HS-27A (cell line): ENCODE results near the gene ZFX.

Source experiments
- DNase-seq: peaks from one replicate; pipeline ENCODE4 v3.0.0-alpha.2; 2012; ENCODE audit warnings: low read depth, missing footprints

The ZFX gene

DNA sequence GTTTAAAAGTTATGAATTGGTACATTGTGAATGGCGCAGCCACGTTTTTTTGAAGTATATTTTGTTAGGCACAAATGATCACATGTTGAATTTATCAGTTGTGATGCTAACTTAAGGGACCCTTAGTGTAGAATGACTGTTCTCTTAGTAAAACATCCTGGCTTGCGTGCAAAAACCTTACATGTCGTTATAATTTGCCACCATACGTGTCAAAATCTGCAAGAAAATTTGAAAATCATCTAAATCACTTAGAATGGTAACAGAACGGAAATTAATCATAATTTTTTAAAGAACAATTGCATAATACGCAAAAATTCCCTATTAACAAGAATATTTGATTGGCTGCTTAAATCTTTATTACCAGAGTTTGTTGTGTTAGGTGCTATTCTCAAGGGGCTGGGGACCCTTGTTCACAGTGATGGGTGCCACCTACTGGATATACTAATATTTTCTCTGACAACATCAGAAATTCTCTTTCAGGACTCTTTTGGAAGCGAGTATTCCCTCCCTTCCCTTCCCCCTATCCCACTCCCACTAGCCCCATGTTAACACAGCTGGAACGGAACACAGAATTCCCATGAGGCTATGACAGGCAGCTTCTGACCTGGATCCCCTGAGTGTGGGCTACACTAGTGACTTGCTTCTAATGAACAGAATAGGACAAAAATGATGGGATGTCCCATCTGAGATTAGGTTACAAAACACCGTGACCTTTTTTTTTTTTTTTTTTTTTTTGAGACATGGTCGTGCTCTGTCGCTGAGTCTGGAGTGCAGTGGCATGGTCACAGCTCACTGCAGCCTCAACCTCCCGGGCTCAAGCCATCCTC lies 92.5 kb downstream of the ZFX start:
- DNase-seq: no peak

DNA sequence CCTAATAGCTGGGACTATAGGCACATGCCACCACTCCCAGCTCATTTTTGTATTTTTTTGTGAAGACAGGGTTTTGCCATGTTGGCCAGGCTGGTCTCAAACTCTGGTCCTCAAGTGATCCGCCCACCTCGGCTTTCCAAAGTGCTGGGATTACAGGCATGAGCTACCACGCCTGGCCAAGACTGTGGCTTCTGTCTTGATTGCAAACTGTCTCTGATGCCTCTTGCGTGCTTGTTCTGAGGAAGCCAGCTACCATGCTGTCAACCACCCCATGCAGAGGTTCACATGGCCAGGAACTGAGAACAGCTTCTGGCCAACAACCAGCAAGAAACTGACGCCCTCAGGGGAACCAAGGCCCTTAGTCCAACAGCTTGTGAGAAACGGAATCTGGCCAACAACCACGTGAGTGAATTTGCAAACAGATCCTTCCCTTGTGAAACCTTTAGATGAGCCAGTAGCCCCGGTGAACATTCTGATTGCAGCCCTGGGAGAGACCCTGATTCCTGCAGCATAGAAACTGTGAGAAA lies 93.2 kb downstream of the ZFX start:
- DNase-seq: no peak

DNA sequence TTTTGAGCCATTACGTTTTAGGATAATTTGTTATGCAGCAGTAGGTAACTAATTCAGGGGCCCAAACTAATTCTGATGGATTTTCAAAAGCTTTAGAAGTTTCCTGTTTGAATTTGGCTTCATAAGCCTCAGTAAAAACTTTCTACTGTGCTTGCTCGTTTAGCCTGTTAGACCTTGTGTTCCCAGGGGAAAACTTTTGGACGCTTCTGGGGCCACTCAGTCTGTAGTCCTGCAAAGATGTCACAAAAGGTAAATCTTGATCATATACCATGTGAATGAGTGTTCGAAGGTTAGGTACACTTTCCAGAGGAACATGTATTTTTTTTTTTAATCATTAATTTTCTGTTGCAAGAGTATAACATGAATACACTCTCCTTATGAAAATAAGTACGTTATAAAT lies 93.7 kb downstream of the ZFX start:
- DNase-seq: no peak

DNA sequence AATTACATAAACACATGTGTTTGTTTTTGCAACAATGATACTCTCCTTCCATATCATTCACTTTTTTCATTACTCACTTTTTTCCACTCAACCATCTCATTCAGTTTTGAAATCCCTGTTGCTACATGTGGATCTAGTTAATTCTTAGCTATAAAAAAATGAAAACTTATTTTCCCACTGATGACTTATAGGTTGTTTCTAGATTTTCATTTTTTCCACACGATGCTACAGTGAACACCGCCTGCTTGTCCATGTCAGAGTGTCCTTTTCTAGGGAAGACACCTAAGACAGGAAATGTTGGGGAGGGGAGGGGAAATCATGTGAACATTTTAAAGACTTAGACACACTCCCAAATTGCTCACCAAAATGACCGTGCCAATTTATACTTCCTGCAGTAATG lies 94.2 kb downstream of the ZFX start:
- DNase-seq: no peak

DNA sequence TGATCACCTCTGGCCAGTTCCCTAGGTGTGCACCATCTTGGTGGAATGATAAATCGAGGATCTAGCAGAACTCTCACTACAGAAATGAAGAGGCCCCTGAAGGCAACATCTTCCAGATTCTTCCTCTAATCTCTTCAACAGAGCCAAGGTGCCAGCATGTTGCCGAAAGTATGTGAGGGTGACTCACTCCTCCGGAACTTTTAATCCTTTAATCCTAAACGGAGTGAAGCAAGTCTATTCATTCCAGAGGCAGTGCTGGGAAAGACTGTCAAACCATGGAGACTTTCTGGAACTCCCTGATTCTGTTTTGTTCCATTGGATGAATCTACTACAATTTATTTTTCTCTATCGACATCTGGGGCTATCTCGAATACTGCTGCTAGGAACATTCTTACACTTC lies 95.7 kb downstream of the ZFX start:
- peak; percentile 40 for DNase-seq

DNA sequence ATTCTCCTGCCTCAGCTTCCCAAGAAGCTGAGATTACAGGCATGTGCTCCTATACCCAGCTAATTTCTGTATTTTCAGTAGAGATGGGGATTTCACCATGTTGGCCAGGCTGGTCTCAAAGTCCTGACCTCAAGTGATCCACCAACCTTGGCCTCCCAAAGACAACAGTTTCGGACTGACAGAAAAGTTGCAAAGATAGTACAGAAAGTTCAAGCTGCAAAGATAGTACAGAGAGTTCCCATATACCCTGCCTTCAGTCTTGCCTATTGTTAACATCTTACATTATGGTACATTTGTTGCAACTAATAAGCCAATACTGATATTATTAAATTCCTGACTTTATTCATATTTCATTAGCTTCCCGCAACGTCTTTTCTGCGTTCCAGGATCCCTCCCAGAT lies 98.5 kb downstream of the ZFX start:
- no peak for DNase-seq

DNA sequence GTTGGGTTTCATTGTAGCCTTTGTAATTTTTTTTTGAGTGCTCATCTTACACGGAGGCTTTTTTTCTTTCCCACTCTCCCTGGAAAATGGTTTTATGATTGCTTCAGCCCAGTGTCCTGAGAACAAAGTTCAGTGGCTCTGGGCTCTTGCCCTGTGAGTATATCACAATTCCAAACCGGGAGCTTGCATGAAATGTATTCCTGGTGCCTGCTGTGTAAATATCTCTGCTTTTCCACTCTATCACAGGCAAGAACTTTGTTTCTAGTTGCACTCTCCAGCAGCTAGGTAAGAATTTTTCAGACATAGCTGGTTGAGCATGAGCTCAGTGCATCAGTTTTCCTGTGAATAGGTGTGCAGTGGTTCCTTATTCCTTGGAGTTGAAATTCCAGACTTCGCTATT lies 103.5 kb downstream of the ZFX start:
- no peak for DNase-seq

DNA sequence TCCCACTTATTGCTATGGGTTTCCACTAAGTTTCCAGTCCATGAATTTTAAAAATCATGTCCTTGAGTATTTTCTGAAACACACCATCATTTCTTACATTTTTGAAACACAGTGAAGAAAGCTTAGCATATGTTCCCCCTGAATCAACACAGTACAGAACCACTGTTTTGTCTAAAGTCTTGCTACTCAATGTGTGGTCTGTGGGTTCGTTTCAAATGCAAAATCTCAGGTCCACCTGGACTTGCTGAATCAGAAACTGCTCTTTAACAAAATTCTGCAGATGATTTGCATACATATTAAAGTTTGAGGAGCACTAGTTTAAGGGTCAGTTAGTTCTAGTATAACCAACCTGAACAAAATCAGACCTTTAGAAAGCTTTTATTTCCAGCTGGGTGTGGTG lies 103.9 kb downstream of the ZFX start:
- DNase-seq: no peak

DNA sequence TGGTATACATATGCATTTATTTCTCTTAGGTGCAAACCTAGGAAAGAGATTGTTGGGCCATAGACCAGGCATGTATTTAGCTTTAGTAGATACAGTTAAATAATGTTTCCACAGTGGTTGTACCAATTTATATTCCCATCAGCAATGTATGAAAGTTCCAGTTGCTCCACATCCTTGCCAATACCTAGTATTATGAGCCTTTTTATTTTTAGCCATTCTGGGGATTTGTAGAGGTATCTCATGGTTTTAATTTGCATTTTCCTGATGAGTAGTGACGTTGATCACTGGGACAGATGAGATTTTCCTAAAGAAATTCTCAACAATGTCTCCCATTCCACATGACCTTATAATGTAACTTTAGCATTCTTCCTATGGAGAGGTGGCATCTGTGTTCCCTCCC lies 107.5 kb downstream of the ZFX start:
- no peak for DNase-seq

DNA sequence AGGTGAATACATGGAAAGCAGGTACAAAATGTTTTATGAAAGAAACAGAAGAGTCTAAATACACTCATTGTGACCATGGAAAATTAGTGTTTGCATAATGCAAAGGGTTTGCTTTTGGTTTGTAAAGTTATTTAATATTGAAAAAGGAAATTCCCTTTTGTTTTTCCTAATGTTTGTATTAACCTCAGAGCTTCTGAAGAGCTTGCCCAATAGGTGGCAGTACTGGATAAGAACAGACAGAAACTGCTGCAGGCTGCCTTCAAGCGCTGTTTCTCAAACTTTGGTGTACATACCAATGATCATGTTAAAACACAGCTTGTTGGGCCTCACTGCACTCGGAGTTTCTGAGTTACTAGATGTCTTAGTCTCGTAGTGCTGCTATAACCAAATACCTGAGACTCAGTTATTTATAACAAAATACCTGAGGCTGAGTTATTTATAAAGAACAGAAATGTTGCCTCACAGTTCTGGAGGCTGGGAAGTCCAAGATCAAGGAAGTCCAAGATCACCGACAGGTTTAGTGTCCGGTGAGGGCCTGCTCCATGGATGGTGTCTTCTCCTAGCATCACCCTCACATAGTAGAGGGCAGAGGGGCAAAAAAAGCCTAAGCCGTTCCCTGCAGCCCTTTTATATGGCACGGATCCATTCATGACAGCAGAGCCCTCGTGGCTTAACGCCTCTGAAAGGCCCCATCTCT lies 110.2 kb downstream of the ZFX start:
- no peak for DNase-seq

DNA sequence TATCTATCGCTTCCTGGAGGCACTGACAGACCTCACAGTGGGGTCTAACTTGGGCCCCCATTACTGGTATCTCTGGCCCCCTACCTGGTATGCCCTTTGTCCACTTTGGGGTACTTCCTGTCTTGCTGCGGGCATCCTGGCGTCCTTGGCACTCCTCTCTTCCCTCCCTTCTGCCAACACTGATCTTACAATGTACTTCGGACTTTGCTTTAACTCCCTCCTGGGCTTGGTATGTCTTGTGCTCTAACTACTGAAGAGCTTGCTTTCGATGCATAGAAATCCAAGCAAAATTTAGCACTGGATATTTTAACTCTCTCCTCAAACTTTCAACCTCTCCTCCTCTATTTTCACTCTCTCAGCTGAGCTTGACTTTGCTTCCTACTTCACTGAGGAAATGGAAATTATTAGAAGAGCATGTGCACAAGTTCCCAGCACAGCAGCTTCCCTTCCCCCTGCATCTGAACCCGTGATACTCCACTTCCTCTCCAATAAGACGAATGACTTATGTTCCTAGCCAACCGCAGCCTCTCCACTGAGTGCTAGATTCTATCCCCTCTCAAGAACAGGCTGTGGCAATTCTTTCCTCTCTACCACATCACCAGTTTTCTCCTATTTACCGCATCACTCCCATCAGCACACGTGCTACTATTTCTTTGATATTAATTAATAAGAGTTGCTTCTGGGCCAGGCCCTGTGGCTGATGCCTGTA lies 111.5 kb downstream of the ZFX start:
- DNase-seq: no peak

DNA sequence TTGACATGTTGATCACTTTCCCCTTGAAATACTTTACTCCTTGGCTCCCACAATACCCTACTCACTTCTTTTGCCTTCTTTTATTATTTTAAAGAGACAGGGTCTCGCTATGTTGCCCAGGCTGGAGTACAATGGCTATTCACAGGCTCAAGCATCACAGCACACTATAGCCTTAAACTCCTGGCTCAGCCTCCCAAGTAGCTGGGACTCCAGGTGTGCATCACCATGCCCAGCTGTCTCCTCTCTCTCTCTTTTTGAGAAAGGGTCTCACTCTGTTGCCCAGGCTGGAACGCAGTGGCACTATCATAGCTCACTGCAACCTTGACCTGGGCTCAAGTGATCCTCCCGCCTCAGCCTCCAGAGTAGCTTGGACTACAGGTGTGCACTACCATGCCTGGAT lies 112.8 kb downstream of the ZFX start:
- no peak for DNase-seq

DNA sequence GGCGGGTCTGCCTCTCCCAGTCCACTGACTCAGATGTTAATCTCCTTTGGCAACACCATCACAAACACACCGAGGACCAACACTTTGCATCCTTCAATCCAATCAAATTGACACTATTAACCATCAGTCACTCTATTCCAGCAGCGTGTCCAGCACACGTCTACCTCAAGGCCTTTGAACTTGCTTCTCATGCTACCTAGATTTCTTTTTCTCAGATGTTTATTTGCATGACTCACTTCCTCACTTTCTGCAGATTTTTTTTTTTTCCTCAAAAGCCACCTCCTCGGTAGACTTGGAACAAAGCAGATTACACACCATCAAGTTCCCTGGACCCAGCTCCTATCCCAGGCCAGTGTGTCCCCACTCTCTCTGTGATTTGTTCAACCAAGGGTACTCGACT lies 114.9 kb downstream of the ZFX start:
- no peak for DNase-seq
